MM.1S (cell line): ENCODE measurements around the gene PARVB.

Source experiments
- DNase-seq: peaks from one replicate; pipeline ENCODE4 v3.0.0-alpha.2; 2015
- H2AFZ ChIP-seq: fragments of 300-600 bp; sonication (generic); 2 replicates; pipeline ENCODE4 v1.6.0; 2016; ENCODE audit warnings: antibody characterized with exemption, low read length
- H3F3A ChIP-seq: fragments of 300-600 bp; sonication (generic); 2 replicates; pipeline ENCODE4 v1.6.1; 2016; ENCODE audit warnings: mild to moderate bottlenecking, antibody characterized with exemption, low read length, moderate library complexity, mixed read lengths; ENCODE audit not compliant: insufficient read depth
- H3K27ac ChIP-seq: fragments of 300-600 bp; sonication (generic); 2 replicates; pipeline ENCODE4 v1.5.1; 2016; ENCODE audit warnings: mild to moderate bottlenecking, low read length
- H3K27me3 ChIP-seq: fragments of 300-600 bp; sonication (generic); replicated peaks from 2 replicates; pipeline ENCODE4 v1.6.0; 2016; ENCODE audit warnings: low read length; ENCODE audit not compliant: insufficient read depth
- H3K36me3 ChIP-seq: fragments of 300-600 bp; sonication (generic); replicated peaks from 2 replicates; pipeline ENCODE4 v1.6.1; 2016; ENCODE audit warnings: mild to moderate bottlenecking, low read length, mixed read lengths; ENCODE audit not compliant: insufficient read depth
- H3K4me1 ChIP-seq: fragments of 300-600 bp; sonication (generic); 2 replicates; pipeline ENCODE4 v1.6.1; 2016; ENCODE audit warnings: low read length, mixed read lengths
- H3K4me2 ChIP-seq: fragments of 300-600 bp; sonication (generic); 2 replicates; pipeline ENCODE4 v1.6.0; 2016; ENCODE audit warnings: low read depth, low read length
- H3K4me3 ChIP-seq: fragments of 300-600 bp; sonication (generic); 2 replicates; pipeline ENCODE4 v1.5.1; 2016; ENCODE audit warnings: low read length, mixed read lengths
- H3K79me2 ChIP-seq: fragments of 300-600 bp; sonication (generic); 2 replicates; pipeline ENCODE4 v1.6.1; 2016; ENCODE audit warnings: mixed run types, low read length, mixed read lengths
- H3K9ac ChIP-seq: fragments of 300-600 bp; sonication (generic); 2 replicates; pipeline ENCODE4 v1.6.1; 2016; ENCODE audit warnings: low read length, mixed read lengths
- H3K9me2 ChIP-seq: fragments of 300-600 bp; sonication (generic); replicated peaks from 2 replicates; pipeline ENCODE4 v1.6.1; 2016; ENCODE audit warnings: mild to moderate bottlenecking, low read length, mixed read lengths; ENCODE audit not compliant: insufficient read depth
- H3K9me3 ChIP-seq: fragments of 300-600 bp; sonication (generic); replicated peaks from 2 replicates; pipeline ENCODE4 v1.6.1; 2016; ENCODE audit warnings: mild to moderate bottlenecking, low read length, mixed read lengths; ENCODE audit not compliant: insufficient read depth
- H4K20me1 ChIP-seq: fragments of 300-600 bp; sonication (generic); 2 replicates; pipeline ENCODE4 v1.6.1; 2016; ENCODE audit warnings: mild to moderate bottlenecking, low read length, moderate library complexity, mixed read lengths; ENCODE audit not compliant: insufficient read depth
- EZH2 ChIP-seq: fragments of 300-600 bp; sonication (generic); optimal IDR thresholded peaks from 2 replicates; pipeline ENCODE3; 2017; ENCODE audit warnings: low read depth, mild to moderate bottlenecking, antibody characterized with exemption, low read length, mixed read lengths
- EZH2phosphoT487 ChIP-seq: fragments of 300-600 bp; sonication (generic); IDR thresholded peaks from 2 replicates; pipeline ENCODE4 v1.6.1; 2018; ENCODE audit warnings: antibody characterized with exemption, low read length
- TF ChIP-seq, protein P1 (sequence below): fragments of 300-600 bp; sonication (generic); IDR thresholded peaks from 2 replicates; pipeline ENCODE4 v1.5.1; 2016; ENCODE audit warnings: antibody characterized with exemption, low read length, mixed read lengths

Gene PARVB

DNA sequence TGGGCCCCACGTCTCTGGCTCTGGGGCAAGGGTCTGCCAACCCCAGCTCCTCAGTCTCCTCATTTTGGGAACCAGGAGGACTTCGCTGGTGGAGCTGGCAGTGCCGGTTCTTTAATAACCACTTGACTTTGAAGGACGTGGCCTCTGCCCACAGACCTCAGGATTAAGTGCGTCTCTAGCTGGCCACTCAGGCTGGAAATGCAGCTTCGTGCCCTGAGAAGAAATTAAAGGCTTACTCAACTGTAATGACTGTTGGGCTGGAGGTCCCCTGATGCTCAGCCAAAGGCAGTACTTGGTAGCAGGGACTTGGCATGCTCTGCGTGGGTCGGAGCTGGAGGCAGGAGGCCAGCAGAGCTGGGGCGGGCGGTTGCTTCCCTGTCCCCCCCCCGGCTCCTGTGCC, 139.9 kb downstream of the PARVB start:
- no peaks in the 10 kb centered on the region for H3K27me3 ChIP-seq
- no peaks in the 10 kb centered on the region for H3K36me3 ChIP-seq
- no peaks in the 10 kb centered on the region for H3K9me3 ChIP-seq
- no peak overlapping the region for H3K27ac ChIP-seq
- no peaks in the 10 kb centered on the region for H3K9me2 ChIP-seq
- no peak overlapping the region for H3K4me3 ChIP-seq
- H2AFZ ChIP-seq, result no peak overlapping the region
- no peaks in the 10 kb centered on the region for H3K79me2 ChIP-seq
- H3K4me2 ChIP-seq, result no peak overlapping the region
- H3F3A ChIP-seq, result no peaks in the 10 kb centered on the region
- DNase-seq, result no peak
- no peaks in the 10 kb centered on the region for H3K4me1 ChIP-seq
- H4K20me1 ChIP-seq, result no peaks in the 10 kb centered on the region
- TF ChIP-seq EZH2 (no peak), EZH2phosphoT487 (no peak)
- TF ChIP-seq, protein P1, sequence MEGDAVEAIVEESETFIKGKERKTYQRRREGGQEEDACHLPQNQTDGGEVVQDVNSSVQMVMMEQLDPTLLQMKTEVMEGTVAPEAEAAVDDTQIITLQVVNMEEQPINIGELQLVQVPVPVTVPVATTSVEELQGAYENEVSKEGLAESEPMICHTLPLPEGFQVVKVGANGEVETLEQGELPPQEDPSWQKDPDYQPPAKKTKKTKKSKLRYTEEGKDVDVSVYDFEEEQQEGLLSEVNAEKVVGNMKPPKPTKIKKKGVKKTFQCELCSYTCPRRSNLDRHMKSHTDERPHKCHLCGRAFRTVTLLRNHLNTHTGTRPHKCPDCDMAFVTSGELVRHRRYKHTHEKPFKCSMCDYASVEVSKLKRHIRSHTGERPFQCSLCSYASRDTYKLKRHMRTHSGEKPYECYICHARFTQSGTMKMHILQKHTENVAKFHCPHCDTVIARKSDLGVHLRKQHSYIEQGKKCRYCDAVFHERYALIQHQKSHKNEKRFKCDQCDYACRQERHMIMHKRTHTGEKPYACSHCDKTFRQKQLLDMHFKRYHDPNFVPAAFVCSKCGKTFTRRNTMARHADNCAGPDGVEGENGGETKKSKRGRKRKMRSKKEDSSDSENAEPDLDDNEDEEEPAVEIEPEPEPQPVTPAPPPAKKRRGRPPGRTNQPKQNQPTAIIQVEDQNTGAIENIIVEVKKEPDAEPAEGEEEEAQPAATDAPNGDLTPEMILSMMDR, result no peak
- no peak overlapping the region for H3K9ac ChIP-seq

DNA sequence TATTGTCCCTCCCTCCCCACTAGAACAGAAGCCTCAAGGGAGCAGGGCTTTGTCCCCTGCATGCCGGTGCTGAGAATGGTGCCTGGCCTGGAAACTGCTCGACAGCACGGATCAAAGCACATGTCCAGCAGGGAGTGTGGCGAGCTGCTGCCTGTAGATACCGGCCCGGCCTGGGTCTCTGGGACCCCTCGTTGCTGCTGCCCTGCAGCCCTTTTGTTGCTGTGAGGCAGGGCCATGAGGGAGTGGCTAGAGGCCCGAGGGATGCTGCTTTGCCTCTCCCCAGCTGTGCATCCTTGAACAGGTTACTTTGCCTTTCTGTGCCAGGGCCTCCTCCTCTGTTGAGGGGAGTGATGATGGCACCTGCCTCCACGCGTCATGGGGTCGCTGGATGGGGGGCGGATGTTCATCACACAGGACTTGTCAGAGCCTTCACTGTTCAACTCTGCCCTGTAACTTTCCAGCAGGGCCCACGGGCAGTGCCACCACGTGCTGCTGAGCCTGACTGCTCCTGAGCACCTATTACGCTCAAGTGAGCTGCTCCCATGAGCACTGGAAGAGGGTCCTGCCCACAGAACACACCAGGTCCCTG, 141.3 kb downstream of the PARVB start:
- no peak for TF ChIP-seq EZH2
- TF ChIP-seq, protein P1, result no peak
- TF ChIP-seq EZH2phosphoT487, result no peak
- Histone ChIP-seq H3K79me2 (no peaks in the 10 kb centered on the region), H3K27ac (no peak overlapping the region)

DNA sequence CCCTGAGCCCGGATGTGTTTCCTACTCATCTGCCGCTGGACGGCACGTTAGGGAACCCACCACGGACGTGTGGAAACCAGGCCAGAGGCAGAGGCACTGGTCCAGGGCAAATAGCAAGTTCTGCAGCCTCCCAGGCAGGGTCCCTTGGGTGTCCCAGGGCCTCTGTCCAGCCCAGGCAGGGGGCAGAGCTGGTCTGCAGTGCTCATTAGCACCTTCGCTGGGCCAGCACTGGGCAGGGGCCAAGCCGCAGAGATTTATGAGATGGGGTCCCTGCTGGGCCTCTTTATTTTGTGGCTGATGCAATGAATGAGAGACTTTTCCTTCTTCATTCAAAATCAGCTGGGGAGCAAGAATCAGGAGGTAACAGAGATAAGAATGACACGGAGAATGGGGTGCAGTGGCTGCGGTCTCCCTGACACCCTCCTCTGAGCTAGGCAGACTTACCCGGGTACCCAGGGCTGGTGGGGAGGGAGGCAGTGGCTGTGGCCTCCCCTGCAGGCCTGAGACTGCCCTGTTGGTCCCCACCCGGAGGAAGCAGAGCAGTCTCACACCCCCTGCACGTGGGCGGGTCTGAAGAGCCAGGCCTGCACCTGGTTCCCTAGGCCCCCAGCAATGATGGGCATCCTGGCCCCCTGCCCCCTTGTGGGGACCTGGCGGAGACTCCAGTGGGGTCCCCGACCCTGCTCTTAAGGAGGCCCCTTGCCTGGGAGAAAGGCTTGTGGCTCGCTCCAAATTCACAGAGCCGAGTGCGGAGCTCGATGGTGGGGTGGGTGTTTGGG, 142.6 kb downstream of the PARVB start:
- H4K20me1 ChIP-seq, result no peaks in the 10 kb centered on the region
- H3K27me3 ChIP-seq, result no peaks in the 10 kb centered on the region
- no peaks in the 10 kb centered on the region for H3K9me3 ChIP-seq
- H3K4me2 ChIP-seq, result no peak overlapping the region
- H3K4me1 ChIP-seq, result no peaks in the 10 kb centered on the region
- no peak overlapping the region for H3K9ac ChIP-seq
- no peak overlapping the region for H2AFZ ChIP-seq
- no peak overlapping the region for H3K27ac ChIP-seq
- no peaks in the 10 kb centered on the region for H3K9me2 ChIP-seq
- no peak overlapping the region for H3K4me3 ChIP-seq
- no peak for TF ChIP-seq EZH2
- no peak for TF ChIP-seq EZH2phosphoT487
- TF ChIP-seq, protein P1, result no peak
- no peaks in the 10 kb centered on the region for H3K36me3 ChIP-seq
- no peaks in the 10 kb centered on the region for H3K79me2 ChIP-seq
- DNase-seq, result no peak
- no peaks in the 10 kb centered on the region for H3F3A ChIP-seq

More for the DNA sequence above, 141.3 kb downstream of the PARVB start:
- Histone ChIP-seq H3K27me3 (no peaks in the 10 kb centered on the region), H3K4me1 (no peaks in the 10 kb centered on the region), H3K9me2 (no peaks in the 10 kb centered on the region), H3F3A (no peaks in the 10 kb centered on the region), H3K4me2 (no peak overlapping the region), H3K9me3 (no peaks in the 10 kb centered on the region), H3K36me3 (no peaks in the 10 kb centered on the region), H2AFZ (no peak overlapping the region), H3K4me3 (no peak overlapping the region), H3K9ac (no peak overlapping the region), H4K20me1 (no peaks in the 10 kb centered on the region)
- no peak for DNase-seq
